Measurements from ENCODE around the gene NOL12. TPM values are rescaled to one million over a fixed set of nuclear protein-coding genes. Genes with fewer than 3 reads are reported as not detected.
"Not testable (repeated sequence)": the region's sequence is repeated elsewhere in the genome, so short reads cannot be mapped to it uniquely, and the experiment has no call there.

The NOL12 gene
- total RNA-seq, 1 donor from 2014 or later = 7.2 TPM

- DNase-seq (ENCODE audit: low spot score) = no peak
Measured at GRCh38 chr22:37713761-37714160, 27.6 kb downstream of the NOL12 start.

DNA sequence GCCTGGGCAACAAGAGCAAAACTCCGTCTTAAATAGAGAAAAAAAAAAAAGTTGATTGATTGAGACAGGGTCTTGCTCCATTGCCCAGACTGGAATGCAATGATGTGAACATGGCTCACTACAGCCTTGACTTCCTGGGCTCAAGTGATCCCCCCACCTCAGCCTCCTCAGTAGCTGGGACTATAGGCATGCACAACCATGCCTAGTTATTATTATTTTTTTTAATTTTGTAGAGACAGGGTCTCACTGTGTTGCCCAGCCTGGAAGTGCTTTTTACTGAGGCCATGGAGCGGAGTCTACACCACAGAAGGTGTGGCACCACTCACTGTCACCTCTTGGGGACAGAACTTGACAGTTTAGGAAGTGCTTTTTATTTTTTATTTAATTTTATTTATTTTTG lies 28.5 kb downstream of the NOL12 start:
- no peak for DNase-seq (ENCODE audit: low spot score)

- no peak for DNase-seq (ENCODE audit: low spot score)
Measured at GRCh38 chr22:37715760-37716159, 29.6 kb downstream of the NOL12 start.

- DNase-seq (ENCODE audit: low spot score) = no peak
Measured at GRCh38 chr22:37716708-37717107, 30.6 kb downstream of the NOL12 start.

DNA sequence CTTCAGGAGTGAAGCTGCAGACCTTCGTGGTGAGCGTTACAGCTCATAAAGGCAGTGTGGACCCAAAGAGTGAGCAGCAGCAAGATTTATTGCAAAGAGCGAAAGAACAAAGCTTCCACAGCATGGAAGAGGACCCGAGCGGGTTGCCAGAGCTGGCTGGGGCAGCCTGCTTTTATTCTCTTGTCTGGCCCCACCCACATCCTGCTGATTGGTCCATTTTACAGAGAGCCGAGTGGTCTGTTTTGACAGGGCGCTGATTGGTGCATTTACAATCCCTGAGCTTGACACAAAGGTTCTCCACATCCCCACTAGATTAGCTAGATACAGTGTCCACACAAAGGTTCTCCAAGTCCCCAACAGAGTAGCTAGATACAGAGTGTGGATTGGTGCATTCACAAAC lies 31.1 kb downstream of the NOL12 start:
- not testable (repeated sequence) for DNase-seq (ENCODE audit: low spot score)

- DNase-seq (ENCODE audit: low spot score) = not testable (repeated sequence)
Measured at GRCh38 chr22:37717746-37718305, 31.7 kb downstream of the NOL12 start.

DNA sequence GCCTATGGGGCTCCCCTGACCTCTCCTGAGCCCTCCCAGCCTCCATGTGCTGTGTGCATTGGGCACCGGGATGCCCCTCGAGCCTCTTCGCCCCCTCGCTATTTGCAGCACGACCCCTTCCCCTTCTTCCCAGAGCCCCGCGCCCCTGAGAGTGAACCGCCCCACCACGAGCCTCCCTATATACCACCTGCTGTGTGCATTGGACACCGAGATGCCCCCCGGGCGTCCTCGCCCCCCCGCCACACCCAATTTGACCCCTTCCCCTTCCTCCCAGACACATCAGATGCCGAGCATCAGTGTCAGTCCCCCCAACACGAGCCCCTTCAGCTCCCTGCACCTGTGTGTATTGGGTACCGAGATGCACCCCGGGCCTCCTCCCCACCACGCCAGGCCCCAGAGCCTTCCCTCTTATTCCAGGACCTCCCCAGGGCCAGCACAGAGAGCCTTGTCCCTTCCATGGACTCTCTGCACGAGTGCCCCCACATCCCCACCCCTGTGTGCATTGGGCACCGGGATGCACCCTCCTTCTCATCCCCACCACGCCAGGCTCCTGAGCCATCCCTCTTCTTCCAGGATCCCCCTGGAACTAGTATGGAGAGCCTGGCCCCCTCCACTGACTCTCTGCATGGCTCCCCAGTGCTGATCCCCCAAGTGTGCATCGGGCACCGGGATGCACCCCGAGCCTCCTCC lies 39.6 kb downstream of the NOL12 start:
- DNase-seq (ENCODE audit: low spot score) = no peak

DNA sequence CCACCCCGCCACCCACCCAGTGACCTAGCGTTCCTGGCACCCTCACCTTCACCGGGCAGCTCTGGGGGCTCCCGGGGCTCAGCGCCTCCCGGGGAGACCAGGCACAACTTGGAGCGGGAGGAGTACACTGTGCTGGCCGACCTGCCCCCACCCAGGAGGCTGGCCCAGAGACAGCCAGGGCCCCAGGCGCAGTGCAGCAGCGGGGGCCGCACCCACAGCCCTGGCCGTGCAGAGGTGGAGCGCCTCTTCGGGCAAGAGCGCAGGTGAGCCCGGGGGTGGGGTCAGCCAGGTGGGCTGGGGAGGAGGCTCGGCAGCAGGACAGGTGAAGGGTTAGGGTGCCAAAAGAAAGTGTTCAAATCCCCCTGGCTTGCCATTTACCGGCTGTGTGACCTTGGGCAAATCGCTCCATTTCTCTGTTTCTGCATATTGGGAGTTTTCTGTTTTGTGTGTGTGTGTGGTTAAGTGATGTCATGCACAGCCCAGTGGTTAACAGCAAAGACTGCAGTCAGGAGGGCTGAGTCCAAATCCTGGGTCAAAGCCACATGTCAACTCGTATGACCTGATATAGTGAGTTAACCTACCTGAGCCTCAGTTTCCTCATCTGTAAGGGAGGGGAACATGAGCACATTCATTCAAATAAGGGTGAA lies 40.2 kb downstream of the NOL12 start:
- no peak for DNase-seq (ENCODE audit: low spot score)

GRCh38 chr22:37728620-37729019 lies 42.5 kb downstream of the NOL12 start:
- no peak for DNase-seq (ENCODE audit: low spot score)

DNA sequence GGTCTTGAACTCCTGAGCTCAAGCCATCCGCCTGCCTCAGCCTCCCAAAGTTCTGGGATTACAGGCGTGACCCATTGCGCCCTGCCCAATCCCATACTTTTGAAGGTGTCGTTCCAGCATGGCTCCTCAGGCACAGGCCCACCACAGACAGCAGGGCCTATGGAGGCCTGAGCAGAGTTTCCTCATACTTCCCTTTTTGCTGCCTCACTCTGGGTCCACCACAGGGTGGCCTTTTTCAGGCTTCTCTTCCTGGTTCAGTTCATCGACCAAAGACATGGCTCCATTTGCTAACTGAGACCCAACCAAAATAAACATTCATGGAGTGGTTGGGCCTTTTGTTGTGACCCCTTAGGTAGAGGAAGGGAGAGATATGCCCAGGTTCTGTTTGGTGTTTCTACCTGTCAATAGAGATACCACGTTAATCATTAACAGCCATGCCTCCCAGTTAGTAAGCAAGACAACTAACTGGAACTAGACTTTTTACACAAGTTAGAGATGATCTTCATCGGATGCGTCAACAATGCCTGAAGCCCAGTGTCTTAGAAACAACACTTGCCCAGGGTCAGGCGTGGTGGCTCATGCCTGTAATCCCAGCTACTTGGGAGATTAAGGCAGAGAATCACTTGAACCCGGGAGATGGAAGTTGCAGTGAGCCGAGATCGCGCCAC lies 45.8 kb downstream of the NOL12 start:
- no peak for DNase-seq (ENCODE audit: low spot score)

GRCh38 chr22:37732699-37733607 lies 46.8 kb downstream of the NOL12 start:
- DNase-seq (ENCODE audit: low spot score) = no peak

- no peak for DNase-seq (ENCODE audit: low spot score)
Measured at GRCh38 chr22:37733625-37734401, 47.7 kb downstream of the NOL12 start.

GRCh38 chr22:37734402-37734700 lies 48.2 kb downstream of the NOL12 start:
- DNase-seq (ENCODE audit: low spot score) = no peak

GRCh38 chr22:37734964-37735451 lies 48.9 kb downstream of the NOL12 start:
- DNase-seq (ENCODE audit: low spot score) = no peak

DNA sequence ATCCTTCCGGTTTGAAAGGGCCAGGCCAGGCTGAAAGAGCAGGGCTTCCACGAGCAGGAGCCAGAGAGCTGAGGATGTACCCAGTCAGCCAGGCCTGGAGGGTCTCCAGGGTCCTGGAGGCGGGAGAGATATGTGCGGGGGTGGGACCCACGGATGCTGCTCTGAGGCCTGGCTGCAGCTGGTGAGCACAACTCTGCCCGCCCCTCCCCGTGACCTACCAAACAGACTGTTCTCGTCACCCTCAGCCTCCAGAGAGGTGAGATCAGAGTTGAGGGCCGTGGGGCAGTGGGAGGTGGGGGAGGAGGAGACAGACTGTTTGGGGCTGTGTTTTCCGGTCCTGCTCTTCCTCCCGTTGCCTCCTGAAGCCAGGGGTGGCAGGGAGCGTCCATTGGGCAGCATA lies 52.9 kb downstream of the NOL12 start:
- peak; percentile 87 for DNase-seq (ENCODE audit: low spot score)

GRCh38 chr22:37739611-37740049 lies 53.5 kb downstream of the NOL12 start:
- DNase-seq (ENCODE audit: low spot score) = peak; percentile 27

- peak; percentile 19 for DNase-seq (ENCODE audit: low spot score)
Measured at GRCh38 chr22:37740455-37741311, 54.5 kb downstream of the NOL12 start.

DNA sequence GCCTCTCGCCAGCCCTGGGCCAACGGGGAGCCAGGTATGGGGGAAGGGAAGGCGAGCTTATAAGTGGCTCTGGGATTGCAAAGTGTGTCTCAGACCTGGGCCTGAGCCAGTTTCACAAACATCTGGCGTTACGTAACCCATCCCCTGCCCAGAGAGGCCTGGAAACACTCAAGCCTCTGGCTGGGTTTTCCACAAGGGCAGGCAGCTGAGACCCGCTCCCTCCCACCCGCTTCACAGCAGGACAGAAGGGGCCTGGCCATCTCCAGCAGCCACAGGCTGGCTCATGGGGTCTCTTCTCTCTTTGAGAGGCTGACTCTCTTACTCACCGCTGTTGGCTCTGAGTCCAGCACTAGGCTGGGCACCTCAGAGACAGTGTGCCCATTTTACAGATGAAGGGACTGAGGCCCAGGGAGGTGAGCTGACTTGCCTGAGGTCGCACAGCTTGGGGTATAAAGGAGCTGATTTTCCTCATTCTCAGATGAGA lies 55.2 kb downstream of the NOL12 start:
- DNase-seq (ENCODE audit: low spot score) = peak; percentile 98

DNA sequence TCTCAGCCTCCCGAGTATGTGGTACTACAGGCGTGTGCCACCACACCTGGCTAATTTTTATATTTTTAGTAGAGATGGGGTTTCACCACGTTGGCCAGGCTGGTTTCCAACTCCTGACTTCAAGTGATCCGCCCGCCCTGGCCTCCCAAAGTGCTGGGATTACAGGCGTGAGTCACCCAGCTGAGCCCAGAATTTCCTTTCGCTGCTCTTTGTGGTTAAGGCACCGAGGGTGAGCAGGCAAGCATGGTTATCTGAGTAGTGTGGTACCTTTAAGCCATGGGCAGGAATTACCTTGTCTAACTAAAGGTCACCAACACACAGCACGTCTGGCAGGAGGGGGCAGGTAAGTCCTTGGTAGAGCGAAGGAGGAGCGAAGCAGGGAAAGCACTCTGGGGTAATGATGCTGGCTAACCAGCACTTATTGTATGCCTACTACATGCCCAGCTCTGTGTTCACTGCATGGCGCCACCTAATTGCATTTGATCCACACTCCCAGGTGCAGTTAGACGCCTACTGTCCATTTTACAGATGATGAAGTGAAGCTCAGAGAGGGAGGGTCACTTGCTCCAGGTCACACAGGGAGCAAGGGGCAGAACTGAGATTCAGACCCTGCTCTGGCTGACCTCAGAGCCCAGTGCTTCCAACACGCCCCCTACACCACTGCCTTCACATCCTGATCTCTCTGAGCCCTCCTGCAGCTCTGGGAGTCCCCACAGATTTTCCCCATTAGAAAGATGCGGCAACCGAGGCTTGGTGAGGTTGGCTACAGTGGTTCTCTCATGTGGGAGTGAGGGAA lies 56.4 kb downstream of the NOL12 start:
- DNase-seq (ENCODE audit: low spot score) = peak; percentile 89
